ENCODE results near the gene FNDC3B.

FNDC3B gene

DNA sequence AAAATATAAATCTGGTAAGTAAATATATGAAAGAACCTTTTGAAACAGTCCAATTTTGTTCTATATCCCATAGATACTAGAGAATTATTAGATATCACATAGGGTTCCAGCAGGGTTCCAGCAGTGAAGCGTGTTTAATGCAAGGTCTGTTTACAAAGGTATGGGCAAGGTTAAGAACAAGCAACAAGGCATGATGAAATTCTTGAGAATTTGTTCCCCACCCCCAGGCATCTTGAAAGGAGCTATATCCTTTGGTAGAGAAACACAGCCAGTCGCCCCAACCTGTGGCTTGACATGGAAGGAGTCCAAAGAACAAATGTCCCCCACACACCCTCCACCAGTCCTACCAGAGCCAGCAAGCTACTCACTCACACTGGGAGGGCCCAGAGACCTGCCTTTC, 18.6 kb upstream of the FNDC3B start:
- H3K27ac ChIP-seq: no peak overlapping the region
- TF ChIP-seq, protein P1, sequence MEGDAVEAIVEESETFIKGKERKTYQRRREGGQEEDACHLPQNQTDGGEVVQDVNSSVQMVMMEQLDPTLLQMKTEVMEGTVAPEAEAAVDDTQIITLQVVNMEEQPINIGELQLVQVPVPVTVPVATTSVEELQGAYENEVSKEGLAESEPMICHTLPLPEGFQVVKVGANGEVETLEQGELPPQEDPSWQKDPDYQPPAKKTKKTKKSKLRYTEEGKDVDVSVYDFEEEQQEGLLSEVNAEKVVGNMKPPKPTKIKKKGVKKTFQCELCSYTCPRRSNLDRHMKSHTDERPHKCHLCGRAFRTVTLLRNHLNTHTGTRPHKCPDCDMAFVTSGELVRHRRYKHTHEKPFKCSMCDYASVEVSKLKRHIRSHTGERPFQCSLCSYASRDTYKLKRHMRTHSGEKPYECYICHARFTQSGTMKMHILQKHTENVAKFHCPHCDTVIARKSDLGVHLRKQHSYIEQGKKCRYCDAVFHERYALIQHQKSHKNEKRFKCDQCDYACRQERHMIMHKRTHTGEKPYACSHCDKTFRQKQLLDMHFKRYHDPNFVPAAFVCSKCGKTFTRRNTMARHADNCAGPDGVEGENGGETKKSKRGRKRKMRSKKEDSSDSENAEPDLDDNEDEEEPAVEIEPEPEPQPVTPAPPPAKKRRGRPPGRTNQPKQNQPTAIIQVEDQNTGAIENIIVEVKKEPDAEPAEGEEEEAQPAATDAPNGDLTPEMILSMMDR (IDR thresholded peaks at IDR 0.05): no peak
- TF ChIP-seq ZFX (IDR thresholded peaks at IDR 0.05; ENCODE audit: borderline replicate concordance): no peak

DNA sequence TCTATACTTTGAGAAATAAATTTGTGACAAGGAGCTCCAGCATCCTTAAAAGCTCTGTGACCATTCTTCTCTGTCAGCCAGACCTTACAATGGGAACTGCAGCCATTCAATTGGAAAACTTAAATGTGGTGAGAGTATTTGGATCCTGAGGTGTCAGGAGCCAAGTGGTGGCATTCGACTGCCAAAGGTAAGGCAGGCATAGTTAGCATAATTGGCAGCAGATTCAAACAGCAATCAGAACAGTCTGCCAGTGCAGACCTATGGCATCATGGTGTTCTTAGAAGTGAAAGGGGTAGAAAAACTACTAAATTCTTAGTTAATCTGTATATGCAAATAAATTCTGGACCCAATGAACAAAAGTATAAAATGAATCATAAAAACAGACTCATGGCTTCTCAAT, 18.2 kb upstream of the FNDC3B start:
- TF ChIP-seq, protein P1 (IDR thresholded peaks at IDR 0.05): no peak

DNA sequence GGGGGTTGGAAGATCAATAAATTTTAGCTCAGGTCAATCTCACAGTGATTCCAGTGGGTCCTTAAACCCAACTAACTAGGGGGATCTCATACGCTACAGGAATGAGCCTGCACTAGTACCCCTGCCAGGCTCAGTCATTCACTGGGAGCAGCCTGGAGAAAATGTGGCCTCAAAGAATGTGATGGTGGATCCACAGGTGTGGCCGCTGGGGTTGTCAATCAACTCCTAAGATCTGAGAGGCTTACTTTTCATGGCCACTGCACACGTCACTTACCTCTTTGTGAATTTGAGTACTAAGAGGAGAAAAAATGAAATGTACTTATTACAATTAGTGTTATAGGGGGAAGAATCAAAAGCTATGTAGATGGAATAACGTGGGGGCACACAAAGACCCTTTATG, 17.5 kb upstream of the FNDC3B start:
- H3K27ac ChIP-seq: no peak overlapping the region
- TF ChIP-seq, protein P1 (IDR thresholded peaks at IDR 0.05): no peak
- TF ChIP-seq ZFX (IDR thresholded peaks at IDR 0.05; ENCODE audit: borderline replicate concordance): no peak

More for the DNA sequence above, 18.2 kb upstream of the FNDC3B start:
- H3K27ac ChIP-seq: no peak overlapping the region

DNA sequence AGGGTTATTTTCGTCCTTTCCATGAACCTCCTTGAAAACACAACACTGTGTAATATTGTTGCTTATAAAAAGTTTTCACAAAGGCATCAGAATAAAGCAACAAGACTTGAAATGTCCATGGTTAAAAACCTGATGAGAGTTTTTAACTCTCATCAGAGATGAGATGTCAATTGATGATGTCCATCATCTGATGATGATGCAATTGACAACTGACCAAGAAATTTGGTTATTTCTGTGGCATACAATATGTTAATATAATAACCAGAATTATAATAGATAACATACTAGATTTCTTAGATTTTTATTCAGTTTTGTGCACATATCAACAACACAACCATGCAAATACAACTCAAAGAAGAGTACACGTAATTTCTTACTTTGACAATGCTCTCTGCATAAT, 15.5 kb upstream of the FNDC3B start:
- no peak for TF ChIP-seq ZFX (IDR thresholded peaks at IDR 0.05; ENCODE audit: borderline replicate concordance)
- TF ChIP-seq, protein P1 (IDR thresholded peaks at IDR 0.05): no peak
- no peak overlapping the region for H3K27ac ChIP-seq

DNA sequence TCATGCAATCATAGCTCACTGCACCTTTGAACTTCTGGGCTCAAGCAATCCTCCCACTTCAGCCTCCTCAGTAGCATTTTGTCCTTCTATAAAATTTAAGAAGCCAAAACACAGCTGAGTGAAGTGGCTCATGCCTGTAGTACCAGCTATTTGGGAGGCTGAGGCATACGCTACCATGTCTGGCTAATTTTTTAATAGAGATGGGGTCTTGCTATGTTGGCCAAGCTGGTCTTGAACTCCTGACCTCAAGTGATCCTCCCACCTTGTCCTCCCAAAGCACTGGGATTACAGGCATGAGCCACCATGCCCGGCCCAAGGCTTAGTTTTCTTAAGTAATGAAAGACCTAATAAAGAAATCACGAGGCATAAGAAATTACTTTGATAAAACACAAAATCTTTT, 14.7 kb upstream of the FNDC3B start:
- no peak for TF ChIP-seq ZFX (IDR thresholded peaks at IDR 0.05; ENCODE audit: borderline replicate concordance)
- TF ChIP-seq, protein P1 (IDR thresholded peaks at IDR 0.05): no peak
- H3K27ac ChIP-seq: no peak overlapping the region

DNA sequence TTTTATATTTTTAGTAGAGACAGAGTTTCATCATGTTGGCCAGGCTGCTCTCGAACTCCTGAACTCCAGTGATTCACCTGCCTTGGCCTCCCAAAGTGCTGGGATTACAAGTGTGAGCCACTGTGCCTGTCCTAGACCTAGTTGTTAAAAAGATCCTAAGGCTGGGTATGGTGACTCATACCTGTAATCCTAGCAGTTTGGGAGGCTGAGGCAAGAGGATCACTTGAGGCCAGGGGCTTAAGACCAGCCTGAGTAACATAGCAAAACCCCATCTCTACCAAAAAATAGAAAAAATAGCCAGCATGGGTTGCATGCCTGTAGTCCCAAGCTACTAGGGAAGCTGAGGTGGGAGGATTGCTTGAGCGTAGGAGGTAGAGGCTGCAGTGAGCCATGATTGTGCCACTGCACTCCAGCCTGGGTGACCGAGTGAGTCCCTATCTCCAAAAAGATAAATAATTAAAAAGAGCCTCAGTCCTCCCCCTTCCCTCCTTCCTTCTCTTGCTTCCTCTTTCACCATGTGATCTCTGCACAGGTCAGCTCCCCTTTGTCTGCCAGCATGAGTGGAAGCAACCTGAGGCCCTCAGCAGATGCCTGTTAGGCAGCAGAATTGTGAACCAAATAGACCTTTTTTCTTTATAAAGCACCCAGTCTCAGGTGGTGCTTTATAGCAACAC, 9.8 kb upstream of the FNDC3B start:
- TF ChIP-seq, protein P1 (IDR thresholded peaks at IDR 0.05): no peak
- no peak for TF ChIP-seq ZFX (IDR thresholded peaks at IDR 0.05; ENCODE audit: borderline replicate concordance)
- no peak overlapping the region for H3K27ac ChIP-seq

DNA sequence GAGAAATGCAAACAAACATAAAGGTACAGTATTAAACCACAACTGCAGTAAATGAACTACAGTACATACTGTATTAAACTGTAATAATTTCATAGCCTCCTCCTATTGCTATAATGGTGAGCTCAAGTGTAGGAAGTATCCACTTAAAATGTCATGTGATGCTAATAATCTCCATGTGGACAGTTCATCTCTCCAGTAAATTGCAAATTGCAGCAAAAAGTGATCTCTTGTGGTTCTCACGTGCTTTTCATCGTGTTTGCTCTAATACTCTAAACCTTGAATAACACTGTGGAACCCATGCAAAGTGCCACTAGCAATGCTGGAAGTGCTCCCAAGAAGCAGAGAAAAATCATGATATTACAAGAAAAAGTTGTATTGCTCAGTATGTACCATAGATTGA, 9.2 kb upstream of the FNDC3B start:
- TF ChIP-seq, protein P1 (IDR thresholded peaks at IDR 0.05): no peak
- no peak for TF ChIP-seq ZFX (IDR thresholded peaks at IDR 0.05; ENCODE audit: borderline replicate concordance)
- no peak overlapping the region for H3K27ac ChIP-seq
